WERI-Rb-1 (cell line): ENCODE data around the gene SRL.

Source experiments
- DNase-seq: peaks from one replicate; pipeline ENCODE4 v3.0.0-alpha.2; 2020
- H3K27ac ChIP-seq: fragments of 250-450 bp; sonication (Bioruptor Pico); 2 replicates; pipeline ENCODE4 v1.5.1; 2020; ENCODE audit warnings: mild to moderate bottlenecking, moderate library complexity
- H3K27me3 ChIP-seq: fragments of 250-450 bp; sonication (Bioruptor Pico); 2 replicates; pipeline ENCODE4 v1.5.1; 2021; ENCODE audit warnings: mild to moderate bottlenecking, low read depth, moderate library complexity; ENCODE audit not compliant: insufficient read depth, severe bottlenecking
- H3K36me3 ChIP-seq: fragments of 250-450 bp; sonication (Bioruptor Pico); 2 replicates; pipeline ENCODE4 v1.5.1; 2020; ENCODE audit warnings: mild to moderate bottlenecking, moderate library complexity
- H3K4me3 ChIP-seq: 2 replicates; pipeline ENCODE4 v1.5.1; 2011; ENCODE audit warnings: low read depth, mild to moderate bottlenecking, control low read depth, low read length
- H3K9me3 ChIP-seq: fragments of 250-450 bp; sonication (Bioruptor Pico); 2 replicates; pipeline ENCODE4 v1.5.1; 2021; ENCODE audit warnings: mild to moderate bottlenecking, moderate library complexity; ENCODE audit not compliant: severe bottlenecking
- TF ChIP-seq, protein P1 (sequence below): IDR thresholded peaks from 2 replicates; pipeline ENCODE4 v1.5.1; 2011; ENCODE audit warnings: low read depth, mild to moderate bottlenecking, control low read depth, inconsistent platforms, low read length

SRL gene

DNA sequence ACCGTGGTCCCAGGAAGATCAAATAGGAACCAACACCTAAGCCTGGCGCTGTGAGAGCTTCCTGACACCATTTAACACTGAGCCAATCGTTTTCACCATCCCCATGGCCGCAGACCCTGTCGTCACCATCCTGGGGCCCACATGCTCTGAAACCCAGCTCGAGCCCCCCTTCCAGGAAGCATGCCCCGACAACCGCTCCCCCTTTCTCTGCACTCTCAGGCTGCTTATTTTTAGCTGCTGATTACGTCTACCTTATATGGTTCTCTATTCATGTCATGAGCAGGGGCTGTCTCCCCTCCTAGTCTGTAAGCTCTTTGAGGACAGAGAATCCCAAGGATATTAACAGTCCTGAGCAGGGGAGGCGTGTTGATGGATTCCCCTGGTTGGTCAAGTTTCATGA is 10.5 kb downstream of the SRL start:
- H3K36me3 ChIP-seq: no peaks in the 10 kb centered on the region
- no peak overlapping the region for H3K27ac ChIP-seq
- no peak for DNase-seq
- H3K9me3 ChIP-seq: peaks cover 2% of the 10 kb centered on the region
- no peaks in the 10 kb centered on the region for H3K27me3 ChIP-seq
- H3K4me3 ChIP-seq: no peak overlapping the region
- TF ChIP-seq, protein P1, sequence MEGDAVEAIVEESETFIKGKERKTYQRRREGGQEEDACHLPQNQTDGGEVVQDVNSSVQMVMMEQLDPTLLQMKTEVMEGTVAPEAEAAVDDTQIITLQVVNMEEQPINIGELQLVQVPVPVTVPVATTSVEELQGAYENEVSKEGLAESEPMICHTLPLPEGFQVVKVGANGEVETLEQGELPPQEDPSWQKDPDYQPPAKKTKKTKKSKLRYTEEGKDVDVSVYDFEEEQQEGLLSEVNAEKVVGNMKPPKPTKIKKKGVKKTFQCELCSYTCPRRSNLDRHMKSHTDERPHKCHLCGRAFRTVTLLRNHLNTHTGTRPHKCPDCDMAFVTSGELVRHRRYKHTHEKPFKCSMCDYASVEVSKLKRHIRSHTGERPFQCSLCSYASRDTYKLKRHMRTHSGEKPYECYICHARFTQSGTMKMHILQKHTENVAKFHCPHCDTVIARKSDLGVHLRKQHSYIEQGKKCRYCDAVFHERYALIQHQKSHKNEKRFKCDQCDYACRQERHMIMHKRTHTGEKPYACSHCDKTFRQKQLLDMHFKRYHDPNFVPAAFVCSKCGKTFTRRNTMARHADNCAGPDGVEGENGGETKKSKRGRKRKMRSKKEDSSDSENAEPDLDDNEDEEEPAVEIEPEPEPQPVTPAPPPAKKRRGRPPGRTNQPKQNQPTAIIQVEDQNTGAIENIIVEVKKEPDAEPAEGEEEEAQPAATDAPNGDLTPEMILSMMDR: no peak

DNA sequence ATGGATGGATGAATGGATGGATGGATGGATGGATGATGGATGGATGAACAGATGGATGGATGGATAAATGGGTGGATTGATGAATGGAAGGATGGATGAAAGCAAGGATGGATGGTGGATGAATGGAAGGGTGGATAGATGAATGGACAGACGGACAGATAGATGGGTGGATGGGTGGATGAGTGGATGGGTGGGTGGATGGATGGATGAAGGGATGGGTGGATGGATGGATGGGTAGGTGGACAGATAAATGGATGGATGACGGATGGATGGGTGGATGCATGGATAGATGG is 14.9 kb downstream of the SRL start:
- H3K9me3 ChIP-seq: peaks cover 8% of the 10 kb centered on the region
- H3K36me3 ChIP-seq: no peaks in the 10 kb centered on the region
- H3K27ac ChIP-seq: no peak overlapping the region
- no peak overlapping the region for H3K4me3 ChIP-seq
- DNase-seq: no peak
- TF ChIP-seq, protein P1: no peak
- H3K27me3 ChIP-seq: no peaks in the 10 kb centered on the region

DNA sequence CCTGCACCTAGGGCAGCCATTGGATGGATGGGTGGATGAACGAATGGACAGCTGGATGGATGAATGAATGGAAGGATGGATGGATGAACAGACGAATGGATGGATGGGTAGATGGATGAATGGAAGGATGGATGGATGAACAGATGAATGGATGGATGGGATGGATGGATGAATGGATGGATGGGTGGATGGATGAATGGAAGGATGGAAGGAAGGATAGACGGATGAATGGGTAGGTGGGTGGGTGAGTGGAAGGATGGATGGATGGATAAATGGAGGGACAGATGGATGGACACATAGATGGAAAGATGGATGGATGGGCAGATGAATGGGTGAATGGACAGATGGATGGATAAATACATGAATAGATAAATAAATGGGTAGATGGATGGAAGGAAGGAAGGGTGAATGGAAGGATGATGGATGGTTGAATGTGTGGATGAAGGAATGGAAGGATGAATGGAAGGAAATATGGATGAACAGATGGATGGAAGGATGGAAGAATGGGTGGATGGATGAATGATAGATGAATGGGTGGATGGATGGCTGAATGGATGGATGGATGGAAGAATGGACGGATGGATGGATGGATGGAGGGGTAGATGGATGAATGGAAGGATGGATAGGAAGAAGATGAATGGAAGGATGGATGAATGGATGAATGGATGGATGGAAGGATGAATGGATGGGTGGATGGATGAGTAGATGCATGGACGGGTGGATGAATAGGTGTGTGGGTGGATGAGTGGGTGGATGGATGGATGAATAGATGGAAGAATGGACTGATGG is 15.4 kb downstream of the SRL start:
- Histone ChIP-seq H3K27ac (no peak overlapping the region), H3K36me3 (no peaks in the 10 kb centered on the region), H3K4me3 (no peak overlapping the region), H3K9me3 (peaks cover 13% of the 10 kb centered on the region), H3K27me3 (no peaks in the 10 kb centered on the region)
- DNase-seq: no peak
- TF ChIP-seq, protein P1: no peak

DNA sequence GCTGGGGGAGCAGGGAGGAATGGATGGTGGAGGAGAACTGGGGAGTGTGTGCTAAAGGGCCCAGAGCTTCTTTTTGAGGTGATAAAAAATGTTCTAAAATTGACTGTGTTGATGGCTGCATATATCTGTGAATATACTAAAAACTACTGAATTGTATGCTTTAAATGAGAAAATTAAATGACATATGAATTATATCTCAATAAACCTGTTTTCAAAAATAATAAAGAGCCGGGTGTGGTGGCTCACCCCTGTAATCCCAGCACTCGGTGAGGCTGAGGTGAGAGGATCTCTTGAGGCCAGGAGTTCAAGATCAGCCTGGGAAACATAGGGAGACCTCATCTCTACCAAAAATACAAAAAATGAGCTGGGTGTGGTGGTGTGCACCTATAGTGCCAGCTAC is 16.8 kb downstream of the SRL start:
- H3K9me3 ChIP-seq: peaks cover 10% of the 10 kb centered on the region
- H3K27ac ChIP-seq: no peak overlapping the region
- H3K27me3 ChIP-seq: no peaks in the 10 kb centered on the region
- no peak for DNase-seq
- no peak overlapping the region for H3K4me3 ChIP-seq
- TF ChIP-seq, protein P1: no peak
- H3K36me3 ChIP-seq: no peaks in the 10 kb centered on the region

DNA sequence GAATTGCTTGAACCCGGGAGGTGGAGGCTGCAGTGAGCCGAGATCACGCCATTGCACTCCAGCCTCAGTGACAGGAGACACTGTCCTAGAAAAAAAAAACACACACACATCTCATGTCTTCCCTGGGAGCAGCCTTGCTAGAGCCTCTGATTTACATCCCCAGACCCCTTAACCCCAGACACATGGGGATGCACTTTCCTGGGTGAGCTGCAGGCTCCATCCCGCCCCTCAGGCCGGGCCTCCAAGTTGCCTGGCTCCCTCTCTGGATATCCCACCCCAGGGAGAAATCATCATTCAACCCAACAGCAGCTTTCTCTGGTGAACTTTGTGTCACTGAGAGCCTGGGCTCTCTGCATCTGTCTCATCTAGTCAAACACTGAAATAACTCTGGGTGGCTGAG is 21.5 kb downstream of the SRL start:
- TF ChIP-seq, protein P1: no peak
- peaks cover 10% of the 10 kb centered on the region for H3K9me3 ChIP-seq
- no peak overlapping the region for H3K27ac ChIP-seq
- no peak for DNase-seq
- H3K27me3 ChIP-seq: no peaks in the 10 kb centered on the region
- H3K4me3 ChIP-seq: no peak overlapping the region
- H3K36me3 ChIP-seq: no peaks in the 10 kb centered on the region

DNA sequence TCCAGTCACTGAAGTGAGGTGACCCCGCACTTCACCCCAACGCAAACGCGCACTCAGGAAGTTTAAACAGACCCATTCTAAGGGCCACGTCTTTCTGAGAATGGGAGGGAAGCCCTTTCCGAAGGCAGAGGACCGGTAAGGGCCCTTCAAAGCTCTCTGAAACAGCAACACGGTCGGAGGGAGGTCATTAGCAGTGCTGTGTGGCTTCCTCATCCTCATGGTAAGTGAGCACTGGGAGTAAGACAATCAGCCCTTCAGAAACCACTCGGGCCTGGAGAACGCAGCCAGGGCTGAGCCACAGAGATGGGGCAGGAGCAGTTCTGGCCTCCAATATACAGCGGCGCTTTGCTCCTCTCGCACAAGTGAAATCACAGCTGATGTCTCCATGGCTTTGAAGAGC is 23.7 kb downstream of the SRL start:
- no peak overlapping the region for H3K4me3 ChIP-seq
- H3K9me3 ChIP-seq: peaks cover 10% of the 10 kb centered on the region
- no peaks in the 10 kb centered on the region for H3K27me3 ChIP-seq
- no peak overlapping the region for H3K27ac ChIP-seq
- no peaks in the 10 kb centered on the region for H3K36me3 ChIP-seq
- no peak for DNase-seq
- TF ChIP-seq, protein P1: no peak
